Endothelial cell of hepatic sinusoid (primary cell): ENCODE data around the gene SHQ1.

Experiments used
- in situ Hi-C: cut with HindIII; loops from 2 replicates; pipeline ENCODE4 v1.10.0; 2017; ENCODE audit warnings: low sequenced_read_pairs

The SHQ1 gene

GRCh38 chr3:72847751-72848702 lies at the start of gene SHQ1:
TSS of gene SHQ1 (minus strand) at chr3:72848445. CDS start at chr3:72848340, 105 bp downstream.
- in situ Hi-C loops, result no loop called here

DNA sequence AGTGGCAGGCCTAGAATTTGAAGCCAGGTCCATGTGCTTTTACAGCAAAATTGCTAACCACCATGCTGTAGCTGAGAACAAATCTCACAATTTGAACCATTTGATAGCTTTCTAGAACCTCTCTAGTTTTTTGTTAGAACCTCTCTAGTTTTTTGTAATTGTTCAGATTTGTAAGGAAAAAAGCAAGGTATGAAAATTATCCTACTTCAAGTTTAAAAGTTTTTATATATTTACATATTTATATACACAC lies 49.4 kb upstream of the SHQ1 start:
- in situ Hi-C loops, result no loop called here

DNA sequence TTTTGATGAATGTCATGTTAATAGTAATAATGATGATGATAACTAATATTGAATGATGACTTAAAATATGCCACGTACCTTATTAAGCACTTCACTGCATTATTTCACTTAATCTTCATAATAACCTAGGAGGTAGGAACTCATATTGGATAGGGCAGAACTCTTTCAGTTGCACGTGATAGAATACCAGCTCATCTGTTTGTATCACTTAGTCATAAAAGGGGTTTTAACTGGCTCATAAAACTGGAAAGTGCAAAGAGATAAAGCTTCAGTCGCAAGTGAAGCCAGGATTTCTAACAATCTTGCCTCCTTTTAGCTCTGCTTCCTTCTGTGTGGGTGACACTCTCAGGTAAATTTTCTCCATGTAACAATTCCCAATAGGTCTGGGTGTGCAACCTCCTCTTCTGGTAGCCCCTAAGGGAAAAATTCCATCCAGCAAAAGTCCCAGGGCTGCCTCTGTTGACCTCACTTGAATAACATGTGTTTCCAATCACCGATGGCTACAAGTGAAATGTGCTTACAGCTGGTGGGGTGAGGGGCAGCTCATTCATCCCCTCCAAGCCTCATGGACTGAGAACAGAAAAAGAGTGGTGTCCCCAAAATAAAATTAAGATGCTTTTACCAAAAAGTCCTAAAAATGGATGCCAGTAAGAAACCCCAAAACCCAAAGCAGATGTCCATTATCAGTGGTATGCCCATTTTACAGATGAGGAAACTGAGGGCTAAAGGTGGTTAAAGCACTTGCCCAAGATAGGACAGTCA lies 48.9 kb upstream of the SHQ1 start:
- in situ Hi-C loops, result no loop called here

DNA sequence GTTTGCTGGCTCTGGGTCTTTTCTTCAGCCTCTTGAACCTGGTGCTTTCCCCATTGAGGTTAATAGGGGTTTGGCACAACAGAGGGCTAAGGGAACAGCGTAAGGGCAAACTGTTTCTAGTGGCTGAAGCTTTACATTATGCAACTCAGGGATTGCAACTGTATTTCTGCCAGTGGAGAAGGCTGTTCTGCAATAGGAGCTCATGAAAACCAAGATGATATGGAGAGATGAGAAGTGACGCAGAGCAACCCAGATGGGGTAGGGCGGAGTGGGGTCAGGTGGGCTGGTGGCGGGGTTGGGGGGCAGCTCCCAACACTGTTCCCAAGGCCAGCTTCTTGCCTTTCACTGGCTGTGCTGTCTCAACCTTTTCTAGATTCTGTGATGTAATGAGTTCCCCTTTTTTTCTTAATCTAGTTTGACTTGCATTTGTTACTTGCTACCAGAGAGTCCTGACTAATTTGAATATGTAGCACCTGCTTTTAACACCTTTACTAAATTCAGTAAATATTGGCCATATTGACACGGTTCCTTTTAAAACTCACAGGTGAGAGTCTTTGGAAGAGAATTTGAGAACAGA lies 46.8 kb upstream of the SHQ1 start:
- in situ Hi-C loops, result no loop called here

DNA sequence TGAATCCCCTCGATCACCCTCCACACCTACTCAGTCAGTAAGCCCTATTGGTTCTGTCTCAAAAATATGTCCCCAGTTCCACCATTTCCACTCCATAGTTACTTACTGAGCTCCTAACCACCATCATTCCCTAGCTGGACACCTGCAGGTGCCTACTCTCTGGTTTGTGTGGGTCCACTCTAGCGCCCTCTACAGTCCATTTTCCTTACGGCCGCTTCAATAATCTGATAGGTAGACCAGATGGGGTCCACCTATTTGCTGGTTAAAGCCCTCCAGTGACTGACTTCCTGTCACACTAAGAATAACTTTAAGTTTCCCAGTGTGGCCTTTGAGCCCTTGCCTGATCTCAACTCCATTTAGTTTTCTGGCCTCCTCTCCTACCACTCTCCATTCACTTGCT lies 44.6 kb upstream of the SHQ1 start:
- in situ Hi-C loops, result no loop called here

GRCh38 chr3:72892081-72892775 lies 44.0 kb upstream of the SHQ1 start:
- in situ Hi-C loops, result no loop called here

GRCh38 chr3:72891053-72891855 lies 43.0 kb upstream of the SHQ1 start:
- in situ Hi-C loops, result no loop called here

- in situ Hi-C loops, result no loop called here
These were observed 42.1 kb upstream of the SHQ1 start for GRCh38 chr3:72890166-72890925.

DNA sequence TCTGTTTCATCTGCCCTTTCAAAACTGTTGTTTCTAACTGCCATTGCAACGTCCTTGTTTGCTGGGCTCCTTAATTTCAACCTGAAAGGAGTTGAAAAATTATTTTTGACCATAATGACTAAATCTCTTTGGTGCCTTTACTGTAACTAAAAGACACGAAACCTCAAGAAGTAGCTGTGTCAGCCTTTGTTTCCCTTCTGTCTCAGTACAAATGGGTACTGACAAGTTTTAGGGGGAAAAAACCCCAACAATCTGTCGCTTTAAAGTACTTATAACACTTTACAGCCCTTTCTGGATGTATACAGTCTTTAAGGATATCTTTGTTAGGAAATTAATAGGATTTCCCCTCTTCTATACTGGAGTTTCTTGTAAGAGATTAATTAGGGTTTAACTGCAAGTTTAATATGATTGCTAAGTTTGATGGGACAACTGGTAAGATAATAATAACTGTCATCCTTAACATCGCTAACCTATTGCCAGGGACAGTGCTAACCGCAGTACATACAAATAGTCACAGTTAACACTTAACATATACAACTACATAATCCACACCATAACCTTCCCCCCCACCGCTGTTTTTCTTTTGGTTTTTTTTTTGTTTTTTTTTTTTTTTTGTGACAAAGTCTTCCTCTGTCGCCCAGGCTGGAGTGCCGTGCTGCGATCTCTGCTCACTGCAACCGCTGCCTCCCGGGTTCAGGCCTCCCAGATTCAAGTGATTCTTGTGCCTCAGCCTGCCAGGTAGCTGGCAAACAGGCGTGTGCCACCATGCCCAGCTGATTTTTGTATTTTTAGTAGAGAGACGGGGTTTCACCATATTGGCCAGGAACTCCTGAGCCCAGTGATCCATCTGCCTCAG lies 41.3 kb upstream of the SHQ1 start:
- in situ Hi-C loops, result no loop called here

GRCh38 chr3:72888546-72889309 lies 40.5 kb upstream of the SHQ1 start:
- in situ Hi-C loops, result no loop called here

DNA sequence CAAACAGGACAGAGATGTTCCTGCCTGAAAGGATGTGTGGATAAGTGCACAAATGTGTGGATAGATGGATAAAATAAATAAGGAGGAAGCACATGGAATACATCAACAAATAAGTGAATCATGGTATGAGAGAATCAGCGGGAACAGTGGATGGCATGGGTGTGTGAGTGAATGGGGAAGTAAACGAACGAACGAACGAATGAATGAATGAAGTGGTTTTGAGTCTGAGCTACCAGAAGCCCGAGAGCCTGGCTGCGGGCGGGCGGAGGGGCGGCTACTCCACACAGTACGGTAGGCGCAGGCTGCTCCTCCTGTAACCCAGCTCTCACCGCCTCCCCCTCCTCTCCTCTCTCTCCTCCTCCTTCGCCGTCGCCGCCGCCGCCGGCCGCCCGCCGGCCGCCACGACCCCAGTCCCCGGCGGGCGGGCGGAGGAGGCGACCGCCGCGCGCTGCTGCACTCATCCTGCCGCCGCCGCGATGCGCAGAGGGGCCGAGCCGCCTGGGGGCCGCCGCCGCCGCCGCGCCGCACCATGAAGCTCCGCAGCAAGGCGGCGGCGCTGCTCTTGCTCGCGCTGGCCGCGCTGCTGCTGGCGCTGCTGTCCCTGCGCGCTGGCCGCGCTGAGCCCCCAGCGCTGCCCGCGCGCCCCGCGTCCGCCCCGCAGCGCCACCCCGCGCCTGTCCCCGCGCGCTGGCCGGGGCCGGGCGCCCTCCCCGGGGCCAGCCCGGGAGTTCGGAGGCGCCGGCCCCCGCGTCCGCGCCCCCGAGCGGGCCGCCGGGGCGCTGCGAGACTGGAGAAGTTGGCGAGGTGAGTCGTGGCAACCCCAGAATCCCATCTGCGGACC lies 39.7 kb upstream of the SHQ1 start, which contains the start of gene GXYLT2:
Gene GXYLT2, plus strand, starts transcription at position 342 of the 841 bp plus-strand sequence. Its CDS starts 188 bp downstream, at position 530.
- in situ Hi-C loops, result no loop called here

- in situ Hi-C loops, result no loop called here
These were observed 39.1 kb upstream of the SHQ1 start for GRCh38 chr3:72887343-72887704.

DNA sequence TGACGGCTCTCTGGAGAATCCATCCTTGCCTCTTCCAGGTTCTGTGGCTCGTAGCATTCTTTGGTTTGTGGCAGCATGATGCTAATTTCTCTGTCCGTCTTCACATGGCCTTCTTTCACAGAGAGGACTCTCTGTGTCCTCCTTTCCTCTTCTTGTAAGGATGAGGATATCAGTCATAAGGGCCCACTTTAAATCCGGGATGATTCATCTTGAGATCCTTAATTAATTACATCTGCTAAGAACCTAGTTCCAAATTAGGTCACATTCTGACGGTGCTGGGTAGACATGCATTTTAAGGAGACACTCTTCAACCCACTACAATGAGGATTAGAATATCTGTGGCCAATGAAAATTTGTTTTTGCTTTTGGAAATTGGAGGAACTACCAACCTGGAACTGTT lies 23.9 kb upstream of the SHQ1 start:
- in situ Hi-C loops, result no loop called here

DNA sequence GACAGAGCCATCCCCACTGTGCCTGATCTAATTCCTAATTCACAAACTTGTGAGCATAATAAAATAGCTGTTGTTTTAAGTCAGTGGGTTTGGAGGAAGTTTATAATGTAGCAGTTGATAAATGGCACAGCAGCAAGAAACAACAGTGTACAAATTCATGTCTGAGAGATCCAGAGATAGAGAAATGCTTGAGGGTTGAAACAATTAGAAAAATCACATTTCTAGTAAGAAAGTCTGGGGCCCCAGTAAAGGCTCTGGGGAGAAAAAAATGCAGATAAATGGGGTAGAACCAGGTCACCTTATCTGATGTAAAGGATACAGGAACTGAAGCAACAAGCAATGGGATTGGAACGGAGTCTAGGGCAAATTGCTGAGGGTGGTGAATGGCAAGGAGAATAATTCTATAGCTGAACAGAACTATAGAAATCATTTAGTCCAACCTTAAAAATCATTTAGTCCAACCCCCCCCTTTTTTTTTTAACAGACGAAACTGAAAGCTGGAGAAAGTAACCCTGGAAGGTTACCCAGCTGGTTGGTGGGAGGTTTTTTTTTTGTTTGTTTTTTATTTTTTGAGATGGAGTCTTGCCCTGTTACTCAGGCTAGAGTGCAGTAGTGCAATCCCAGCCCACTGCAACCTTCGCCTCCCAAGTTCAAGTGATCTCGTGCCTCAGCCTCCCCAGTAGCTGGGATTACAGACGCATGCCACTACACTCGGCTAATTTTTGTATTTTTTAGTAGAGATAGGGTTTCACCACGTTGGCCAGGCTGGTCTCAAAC lies 14.3 kb upstream of the SHQ1 start:
- in situ Hi-C loops, result no loop called here

- in situ Hi-C loops, result no loop called here
These were observed 12.6 kb upstream of the SHQ1 start for GRCh38 chr3:72860846-72861245.

DNA sequence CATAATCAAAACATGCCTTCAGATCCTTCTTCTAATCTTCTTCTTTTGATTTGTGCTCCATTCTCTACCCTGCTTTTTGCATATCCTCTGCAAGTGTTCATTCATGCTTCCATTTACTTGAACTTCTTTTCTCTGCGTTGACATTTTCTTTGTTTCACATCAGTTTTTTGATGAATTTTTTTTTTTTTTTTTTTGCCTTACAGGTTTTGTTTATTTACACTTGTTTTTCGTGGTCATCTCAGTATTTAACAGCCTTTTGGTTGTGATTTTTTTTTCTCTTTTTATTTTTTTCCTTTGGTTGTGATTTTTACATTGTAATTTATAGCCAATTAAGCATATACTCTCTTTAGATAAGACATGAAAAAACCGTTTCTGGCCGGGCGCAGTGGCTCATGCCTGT lies 11.8 kb upstream of the SHQ1 start:
- in situ Hi-C loops, result no loop called here
